GM12874 (cell line): Measurements from ENCODE around the gene PRKCH.

Experiments used
- CTCF ChIP-seq: IDR thresholded peaks from 2 replicates; pipeline ENCODE4 v1.5.1; 2011; ENCODE audit warnings: low read depth, mild to moderate bottlenecking, control low read depth, low read length, moderate library complexity; ENCODE audit not compliant: insufficient read depth

PRKCH gene

GRCh38 chr14:61521773-61522172, 200.4 kb downstream of the PRKCH start:
- TF ChIP-seq CTCF, result no peak

- no peak for TF ChIP-seq CTCF
These were observed 202.4 kb downstream of the PRKCH start for GRCh38 chr14:61523751-61524150.

- no peak for TF ChIP-seq CTCF
These were observed 202.9 kb downstream of the PRKCH start for GRCh38 chr14:61524211-61524806.

- TF ChIP-seq CTCF, result no peak
These were observed 203.5 kb downstream of the PRKCH start for GRCh38 chr14:61524936-61525292.

- TF ChIP-seq CTCF, result no peak
These were observed 204.1 kb downstream of the PRKCH start for GRCh38 chr14:61525293-61526011.

- no peak for TF ChIP-seq CTCF
These were observed 205.3 kb downstream of the PRKCH start for GRCh38 chr14:61526405-61527312.

GRCh38 chr14:61527325-61528100, 206.1 kb downstream of the PRKCH start:
- TF ChIP-seq CTCF, result no peak
